HepG2 (cell line): ENCODE results near the gene OR10AD1. TPM values are rescaled to one million over a fixed set of nuclear protein-coding genes. Genes with fewer than 3 reads are reported as not detected.

ENCODE experiments used
- CCDC6 ChIP-seq: sonication (generic); formaldehyde crosslinking; IDR thresholded peaks from 2 replicates; pipeline ENCODE4 v1.8.1; 2022; ENCODE audit warnings: mild to moderate bottlenecking, missing genetic modification reagents, moderate library complexity
- MLX ChIP-seq: IDR thresholded peaks from 2 replicates; pipeline ENCODE4 v1.6.1; 2016
- MYC ChIP-seq: sonication (generic); formaldehyde crosslinking; IDR thresholded peaks from 2 replicates; pipeline ENCODE4 v1.9.0; 2021; ENCODE audit warnings: missing genetic modification reagents, borderline replicate concordance
- ZBTB10 ChIP-seq: sonication (generic); formaldehyde crosslinking; IDR thresholded peaks from 2 replicates; pipeline ENCODE4 v1.4.0; 2020; ENCODE audit warnings: missing genetic modification reagents, borderline replicate concordance
- ZNF101 ChIP-seq: sonication (generic); formaldehyde crosslinking; IDR thresholded peaks from 2 replicates; pipeline ENCODE4 v1.4.0; 2020; ENCODE audit warnings: mild to moderate bottlenecking, low read depth, missing genetic modification reagents, borderline replicate concordance
- ZNF292 ChIP-seq: sonication (generic); formaldehyde crosslinking; IDR thresholded peaks from 2 replicates; pipeline ENCODE4 v1.8.1; 2022; ENCODE audit warnings: mild to moderate bottlenecking, low read depth, missing genetic modification reagents, borderline replicate concordance
- ZNF501 ChIP-seq: sonication (generic); formaldehyde crosslinking; IDR thresholded peaks from 2 replicates; pipeline ENCODE4 v1.5.1; 2020; ENCODE audit warnings: mild to moderate bottlenecking, moderate library complexity, missing genetic modification reagents
- ZNF549 ChIP-seq: sonication (generic); formaldehyde crosslinking; IDR thresholded peaks from 2 replicates; pipeline ENCODE4 v1.5.0; 2020; ENCODE audit warnings: missing genetic modification reagents
- ZNF782 ChIP-seq: sonication (generic); formaldehyde crosslinking; IDR thresholded peaks from 2 replicates; pipeline ENCODE4 v1.4.0; 2020; ENCODE audit warnings: missing genetic modification reagents, mild to moderate bottlenecking, borderline replicate concordance
- polyA plus RNA-seq, 8 experiments: library from polyadenylated mRNA; depleted of rRNA in 3 of 8; stranded (reverse) in 7 of 8; unstranded in 1 of 8; fragments of >200 nt; fragmentation: Illumina TruSeq in 4 of 8; extraction: Trizol in 4 of 8; gene quantifications; 2 replicates each; pipeline versions ENCODE4 v1.2.1 to v1.2.3, GENCODE V29; 2011 to 2016; ENCODE audit warnings: low read depth in 4 of 8, missing spikeins in 1 of 8, mixed read lengths in 1 of 8; ENCODE audit not compliant: insufficient read depth in 1 of 8
- total RNA-seq, 5 experiments: library from RNA; depleted of rRNA; stranded (reverse); fragments of >200 nt; fragmentation: Illumina TruSeq; extraction: Trizol; gene quantifications; 2 replicates each; pipeline ENCODE4 v1.2.3, GENCODE V29; 2016; ENCODE audit warnings: low read depth in 1 of 5
- TF ChIP-seq, protein P1 (sequence below): IDR thresholded peaks from 2 replicates; pipeline ENCODE4 v1.6.1; 2016; ENCODE audit warnings: mild to moderate bottlenecking
- TF ChIP-seq, protein P2 (sequence below): sonication (generic); formaldehyde crosslinking; IDR thresholded peaks from 2 replicates; pipeline ENCODE4 v1.4.0; 2020; ENCODE audit warnings: missing genetic modification reagents
- TF ChIP-seq, protein P3 (sequence below): sonication (generic); formaldehyde crosslinking; IDR thresholded peaks from 2 replicates; pipeline ENCODE4 v1.5.0; 2020; ENCODE audit warnings: missing genetic modification reagents

Gene OR10AD1
- total and polyA plus RNA-seq, 2 of the 13 experiments (the other 11 are each of a cell fraction or from before 2014, with no cell fraction given): not detected

GRCh38 chr12:48157018-48157888 is 45.8 kb downstream of the OR10AD1 start, which contains the start of gene ASB8 (continued):
- TF ChIP-seq, protein P1, sequence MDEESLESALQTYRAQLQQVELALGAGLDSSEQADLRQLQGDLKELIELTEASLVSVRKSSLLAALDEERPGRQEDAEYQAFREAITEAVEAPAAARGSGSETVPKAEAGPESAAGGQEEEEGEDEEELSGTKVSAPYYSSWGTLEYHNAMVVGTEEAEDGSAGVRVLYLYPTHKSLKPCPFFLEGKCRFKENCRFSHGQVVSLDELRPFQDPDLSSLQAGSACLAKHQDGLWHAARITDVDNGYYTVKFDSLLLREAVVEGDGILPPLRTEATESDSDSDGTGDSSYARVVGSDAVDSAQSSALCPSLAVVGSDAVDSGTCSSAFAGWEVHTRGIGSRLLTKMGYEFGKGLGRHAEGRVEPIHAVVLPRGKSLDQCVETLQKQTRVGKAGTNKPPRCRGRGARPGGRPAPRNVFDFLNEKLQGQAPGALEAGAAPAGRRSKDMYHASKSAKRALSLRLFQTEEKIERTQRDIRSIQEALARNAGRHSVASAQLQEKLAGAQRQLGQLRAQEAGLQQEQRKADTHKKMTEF (CRISPR knock-in tag): peak; percentile 75; the same call in 1 of the 2 replicates
- TF ChIP-seq, protein P2, sequence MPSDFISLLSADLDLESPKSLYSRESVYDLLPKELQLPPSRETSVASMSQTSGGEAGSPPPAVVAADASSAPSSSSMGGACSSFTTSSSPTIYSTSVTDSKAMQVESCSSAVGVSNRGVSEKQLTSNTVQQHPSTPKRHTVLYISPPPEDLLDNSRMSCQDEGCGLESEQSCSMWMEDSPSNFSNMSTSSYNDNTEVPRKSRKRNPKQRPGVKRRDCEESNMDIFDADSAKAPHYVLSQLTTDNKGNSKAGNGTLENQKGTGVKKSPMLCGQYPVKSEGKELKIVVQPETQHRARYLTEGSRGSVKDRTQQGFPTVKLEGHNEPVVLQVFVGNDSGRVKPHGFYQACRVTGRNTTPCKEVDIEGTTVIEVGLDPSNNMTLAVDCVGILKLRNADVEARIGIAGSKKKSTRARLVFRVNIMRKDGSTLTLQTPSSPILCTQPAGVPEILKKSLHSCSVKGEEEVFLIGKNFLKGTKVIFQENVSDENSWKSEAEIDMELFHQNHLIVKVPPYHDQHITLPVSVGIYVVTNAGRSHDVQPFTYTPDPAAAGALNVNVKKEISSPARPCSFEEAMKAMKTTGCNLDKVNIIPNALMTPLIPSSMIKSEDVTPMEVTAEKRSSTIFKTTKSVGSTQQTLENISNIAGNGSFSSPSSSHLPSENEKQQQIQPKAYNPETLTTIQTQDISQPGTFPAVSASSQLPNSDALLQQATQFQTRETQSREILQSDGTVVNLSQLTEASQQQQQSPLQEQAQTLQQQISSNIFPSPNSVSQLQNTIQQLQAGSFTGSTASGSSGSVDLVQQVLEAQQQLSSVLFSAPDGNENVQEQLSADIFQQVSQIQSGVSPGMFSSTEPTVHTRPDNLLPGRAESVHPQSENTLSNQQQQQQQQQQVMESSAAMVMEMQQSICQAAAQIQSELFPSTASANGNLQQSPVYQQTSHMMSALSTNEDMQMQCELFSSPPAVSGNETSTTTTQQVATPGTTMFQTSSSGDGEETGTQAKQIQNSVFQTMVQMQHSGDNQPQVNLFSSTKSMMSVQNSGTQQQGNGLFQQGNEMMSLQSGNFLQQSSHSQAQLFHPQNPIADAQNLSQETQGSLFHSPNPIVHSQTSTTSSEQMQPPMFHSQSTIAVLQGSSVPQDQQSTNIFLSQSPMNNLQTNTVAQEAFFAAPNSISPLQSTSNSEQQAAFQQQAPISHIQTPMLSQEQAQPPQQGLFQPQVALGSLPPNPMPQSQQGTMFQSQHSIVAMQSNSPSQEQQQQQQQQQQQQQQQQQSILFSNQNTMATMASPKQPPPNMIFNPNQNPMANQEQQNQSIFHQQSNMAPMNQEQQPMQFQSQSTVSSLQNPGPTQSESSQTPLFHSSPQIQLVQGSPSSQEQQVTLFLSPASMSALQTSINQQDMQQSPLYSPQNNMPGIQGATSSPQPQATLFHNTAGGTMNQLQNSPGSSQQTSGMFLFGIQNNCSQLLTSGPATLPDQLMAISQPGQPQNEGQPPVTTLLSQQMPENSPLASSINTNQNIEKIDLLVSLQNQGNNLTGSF: no peak
- no peak for TF ChIP-seq ZBTB10 (CRISPR knock-in tag)
- TF ChIP-seq ZNF501 (CRISPR knock-in tag): peak; percentile 85; the same call in 1 of the 2 replicates
- TF ChIP-seq ZNF549 (CRISPR knock-in tag): no peak
- no peak for TF ChIP-seq CCDC6 (CRISPR knock-in tag)
- TF ChIP-seq MYC: peak; percentile 53; the same call in 1 of the 2 replicates
- no peak; the same call in 1 of the 2 replicates for TF ChIP-seq ZNF782 (CRISPR knock-in tag)
- TF ChIP-seq ZNF101: no peak
- TF ChIP-seq ZNF292 (CRISPR knock-in tag): peak; percentile 51; the same call in 1 of the 2 replicates
- TF ChIP-seq MLX (CRISPR knock-in tag): no peak
- TF ChIP-seq, protein P3, sequence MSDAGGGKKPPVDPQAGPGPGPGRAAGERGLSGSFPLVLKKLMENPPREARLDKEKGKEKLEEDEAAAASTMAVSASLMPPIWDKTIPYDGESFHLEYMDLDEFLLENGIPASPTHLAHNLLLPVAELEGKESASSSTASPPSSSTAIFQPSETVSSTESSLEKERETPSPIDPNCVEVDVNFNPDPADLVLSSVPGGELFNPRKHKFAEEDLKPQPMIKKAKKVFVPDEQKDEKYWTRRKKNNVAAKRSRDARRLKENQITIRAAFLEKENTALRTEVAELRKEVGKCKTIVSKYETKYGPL: no peak
